ENCODE measurements around the gene MAP1LC3A.

Gene MAP1LC3A

DNA sequence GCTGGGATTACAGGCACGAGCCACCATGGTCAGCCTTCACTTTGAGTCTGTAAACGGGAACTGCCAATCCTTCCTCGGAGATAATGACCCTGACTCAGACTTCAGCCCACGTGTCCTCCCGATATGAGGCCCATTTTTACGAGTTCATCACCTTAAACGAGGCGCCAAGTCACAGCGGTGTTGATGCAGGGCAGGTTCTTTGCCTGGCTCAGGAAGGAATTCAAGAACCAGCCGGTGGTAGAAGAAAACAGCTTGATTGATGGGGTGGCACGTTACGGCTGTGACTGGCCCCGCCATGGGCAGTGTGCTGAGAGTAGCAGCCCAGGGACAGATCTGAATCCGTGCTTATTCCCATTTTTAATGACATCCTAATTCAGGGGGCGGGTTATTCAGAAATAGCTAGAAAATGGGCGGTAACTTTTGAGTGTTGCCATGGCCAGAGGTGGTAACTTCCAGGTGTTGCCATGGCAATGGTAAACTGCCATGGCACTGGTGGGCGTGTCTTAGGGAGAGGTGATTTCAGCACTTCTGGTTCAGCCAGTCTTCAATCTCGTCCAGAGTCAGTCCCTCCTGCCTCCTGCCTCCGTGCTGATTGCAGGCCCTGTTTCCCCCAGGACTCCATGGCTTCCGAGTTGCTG, 9.1 kb upstream of the MAP1LC3A start:
- no peak overlapping the region for H3K4me3 ChIP-seq (ENCODE audit: low read depth, low read length)

DNA sequence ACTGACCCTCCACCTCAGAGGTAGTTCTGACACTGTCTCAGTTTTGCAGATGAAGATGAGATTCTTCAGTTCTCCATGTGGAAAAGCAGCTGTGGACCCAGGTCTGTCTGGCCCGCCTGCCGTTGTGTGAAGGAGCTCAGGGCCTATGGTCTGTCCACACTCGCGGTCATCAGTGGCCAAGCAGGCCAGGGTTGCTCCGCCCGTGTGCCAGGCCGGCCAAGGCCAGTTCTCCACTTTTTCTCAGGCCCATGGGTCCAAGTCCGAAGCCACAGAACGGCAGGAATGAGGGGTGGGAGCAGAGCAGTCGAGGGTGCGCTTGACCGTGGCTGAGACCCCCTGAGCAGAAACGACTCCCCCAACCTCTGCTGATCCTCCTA, 8.6 kb upstream of the MAP1LC3A start:
- H3K4me3 ChIP-seq (ENCODE audit: low read depth, low read length), result no peak overlapping the region
- no peaks in the 10 kb centered on the region for H3K27me3 ChIP-seq
- H3K9me3 ChIP-seq, result no peaks in the 10 kb centered on the region
- no peak for DNase-seq
- H3K36me3 ChIP-seq, result no peaks in the 10 kb centered on the region
- no peaks in the 10 kb centered on the region for H3K4me1 ChIP-seq
- TF ChIP-seq, protein P1, sequence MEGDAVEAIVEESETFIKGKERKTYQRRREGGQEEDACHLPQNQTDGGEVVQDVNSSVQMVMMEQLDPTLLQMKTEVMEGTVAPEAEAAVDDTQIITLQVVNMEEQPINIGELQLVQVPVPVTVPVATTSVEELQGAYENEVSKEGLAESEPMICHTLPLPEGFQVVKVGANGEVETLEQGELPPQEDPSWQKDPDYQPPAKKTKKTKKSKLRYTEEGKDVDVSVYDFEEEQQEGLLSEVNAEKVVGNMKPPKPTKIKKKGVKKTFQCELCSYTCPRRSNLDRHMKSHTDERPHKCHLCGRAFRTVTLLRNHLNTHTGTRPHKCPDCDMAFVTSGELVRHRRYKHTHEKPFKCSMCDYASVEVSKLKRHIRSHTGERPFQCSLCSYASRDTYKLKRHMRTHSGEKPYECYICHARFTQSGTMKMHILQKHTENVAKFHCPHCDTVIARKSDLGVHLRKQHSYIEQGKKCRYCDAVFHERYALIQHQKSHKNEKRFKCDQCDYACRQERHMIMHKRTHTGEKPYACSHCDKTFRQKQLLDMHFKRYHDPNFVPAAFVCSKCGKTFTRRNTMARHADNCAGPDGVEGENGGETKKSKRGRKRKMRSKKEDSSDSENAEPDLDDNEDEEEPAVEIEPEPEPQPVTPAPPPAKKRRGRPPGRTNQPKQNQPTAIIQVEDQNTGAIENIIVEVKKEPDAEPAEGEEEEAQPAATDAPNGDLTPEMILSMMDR (IDR thresholded peaks at IDR 0.05; ENCODE audit: low read depth, low read length), result no peak

More for the DNA sequence above, 9.1 kb upstream of the MAP1LC3A start:
- H3K9me3 ChIP-seq, result no peaks in the 10 kb centered on the region
- DNase-seq, result no peak
- H3K4me1 ChIP-seq, result no peaks in the 10 kb centered on the region
- H3K27me3 ChIP-seq, result no peaks in the 10 kb centered on the region
- TF ChIP-seq, protein P1 (IDR thresholded peaks at IDR 0.05; ENCODE audit: low read depth, low read length), result no peak
- H3K36me3 ChIP-seq, result no peaks in the 10 kb centered on the region

DNA sequence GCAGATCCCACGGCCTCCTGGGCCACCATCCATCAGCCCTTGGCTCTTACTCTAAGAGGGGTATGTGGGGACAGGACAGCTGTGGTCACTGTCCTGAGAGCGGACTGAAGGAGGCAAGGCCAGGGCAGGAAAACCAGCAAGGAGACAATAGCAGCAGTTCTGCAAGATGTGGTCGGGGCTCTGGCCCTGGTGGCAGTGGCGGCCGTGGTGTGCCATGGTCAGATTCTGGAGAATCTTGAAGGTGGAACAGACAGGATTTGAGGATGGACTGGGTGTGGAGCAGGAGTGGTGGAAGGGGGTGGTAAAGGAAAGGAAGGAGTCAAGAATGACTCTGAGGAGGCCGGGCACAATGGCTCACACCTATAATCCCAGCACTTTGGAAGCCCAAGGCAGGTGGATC, 5.9 kb upstream of the MAP1LC3A start:
- no peak overlapping the region for H3K4me3 ChIP-seq (ENCODE audit: low read depth, low read length)
- TF ChIP-seq, protein P1 (IDR thresholded peaks at IDR 0.05; ENCODE audit: low read depth, low read length), result no peak
- no peak for DNase-seq
- H3K9me3 ChIP-seq, result no peaks in the 10 kb centered on the region
- H3K4me1 ChIP-seq, result no peaks in the 10 kb centered on the region
- H3K36me3 ChIP-seq, result no peaks in the 10 kb centered on the region
- H3K27me3 ChIP-seq, result no peaks in the 10 kb centered on the region

DNA sequence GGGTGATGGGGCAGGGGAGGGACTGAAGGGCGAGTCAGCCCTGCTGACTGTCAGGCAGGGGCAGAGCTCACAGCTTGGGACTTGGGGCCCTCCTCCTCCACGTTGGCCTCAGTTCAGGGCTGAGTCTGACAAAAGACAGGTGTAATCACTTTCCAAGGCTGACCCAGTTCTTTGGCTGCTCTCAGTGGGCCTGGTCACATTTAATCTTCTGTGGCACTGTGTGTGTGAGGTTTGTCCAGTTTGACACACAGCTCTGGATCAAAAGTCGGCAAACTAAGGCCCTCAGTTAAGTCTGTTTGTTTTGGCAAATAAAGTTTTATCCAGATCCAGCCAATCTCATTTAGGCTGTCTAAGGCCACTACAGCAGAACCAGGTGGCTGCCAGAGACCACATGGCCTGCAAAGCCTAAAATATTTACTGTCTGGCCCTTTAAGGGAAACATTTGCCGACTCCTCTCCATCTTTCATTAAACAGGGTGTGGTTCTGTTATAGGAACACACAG, 5.1 kb upstream of the MAP1LC3A start:
- H3K36me3 ChIP-seq, result no peaks in the 10 kb centered on the region
- H3K4me1 ChIP-seq, result no peaks in the 10 kb centered on the region
- no peaks in the 10 kb centered on the region for H3K9me3 ChIP-seq
- no peak overlapping the region for H3K4me3 ChIP-seq (ENCODE audit: low read depth, low read length)
- H3K27me3 ChIP-seq, result no peaks in the 10 kb centered on the region
- no peak for DNase-seq
- TF ChIP-seq, protein P1 (IDR thresholded peaks at IDR 0.05; ENCODE audit: low read depth, low read length), result no peak

DNA sequence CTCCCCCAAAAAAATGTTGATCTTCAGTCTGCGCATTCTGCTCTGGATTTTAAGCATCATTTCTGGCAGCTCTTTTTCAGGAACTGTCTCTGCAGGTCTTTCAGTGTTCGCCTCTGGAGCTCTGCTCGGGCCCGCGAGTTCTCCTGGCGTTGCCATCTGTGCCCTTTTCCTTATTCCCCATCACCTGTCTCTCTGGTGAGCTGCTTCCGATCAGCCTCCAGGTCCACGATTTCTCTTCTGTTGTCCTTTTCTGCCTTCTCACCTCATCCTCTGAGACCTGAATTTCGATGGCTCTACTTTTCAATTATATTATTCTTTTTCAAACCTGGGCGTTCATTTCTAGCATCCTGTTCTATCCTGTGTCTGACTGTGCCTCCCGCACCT, 590 bp upstream of the MAP1LC3A start:
- no peaks in the 10 kb centered on the region for H3K27me3 ChIP-seq
- no peaks in the 10 kb centered on the region for H3K9me3 ChIP-seq
- no peaks in the 10 kb centered on the region for H3K36me3 ChIP-seq
- TF ChIP-seq, protein P1 (IDR thresholded peaks at IDR 0.05; ENCODE audit: low read depth, low read length), result no peak
- H3K4me3 ChIP-seq (ENCODE audit: low read depth, low read length), result peak overlapping the region; percentile 87
- H3K4me1 ChIP-seq, result no peaks in the 10 kb centered on the region
- no peak for DNase-seq

DNA sequence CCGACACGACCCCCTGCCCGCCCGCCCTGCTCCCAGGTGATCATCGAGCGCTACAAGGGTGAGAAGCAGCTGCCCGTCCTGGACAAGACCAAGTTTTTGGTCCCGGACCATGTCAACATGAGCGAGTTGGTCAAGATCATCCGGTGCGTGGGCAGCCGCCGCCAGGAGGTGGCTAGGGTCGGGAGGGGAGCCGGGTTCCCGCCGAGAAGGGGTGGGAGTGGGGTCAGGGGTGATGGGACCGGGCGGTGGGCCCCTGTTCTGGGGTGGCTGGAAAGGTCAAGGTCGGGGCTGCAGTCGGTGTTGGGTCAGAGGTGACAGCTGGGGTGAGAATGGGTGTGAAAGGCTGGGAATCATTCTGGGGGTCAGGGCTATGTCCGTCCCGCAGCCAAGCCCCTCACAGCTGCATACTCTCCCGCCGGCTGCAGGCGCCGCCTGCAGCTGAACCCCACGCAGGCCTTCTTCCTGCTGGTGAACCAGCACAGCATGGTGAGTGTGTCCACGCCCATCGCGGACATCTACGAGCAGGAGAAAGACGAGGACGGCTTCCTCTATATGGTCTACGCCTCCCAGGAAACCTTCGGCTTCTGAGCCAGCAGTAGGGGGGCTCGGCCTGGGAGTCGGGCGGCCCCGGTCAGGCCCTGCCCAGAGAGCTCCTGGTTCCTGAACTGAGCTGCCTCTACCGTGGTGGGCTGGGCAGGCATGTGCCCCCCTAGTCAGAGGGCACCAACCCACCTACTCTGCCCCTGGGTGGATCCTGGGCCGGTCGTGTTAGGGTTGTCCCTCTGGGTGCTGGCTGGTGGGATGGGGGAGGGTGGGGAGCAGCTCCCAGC, 1.0 kb downstream of the MAP1LC3A start:
- DNase-seq, result no peak
- Histone ChIP-seq H3K4me3 (ENCODE audit: low read depth, low read length) (no peak overlapping the region), H3K36me3 (no peaks in the 10 kb centered on the region), H3K27me3 (no peaks in the 10 kb centered on the region), H3K9me3 (no peaks in the 10 kb centered on the region), H3K4me1 (no peaks in the 10 kb centered on the region)
- TF ChIP-seq, protein P1 (IDR thresholded peaks at IDR 0.05; ENCODE audit: low read depth, low read length), result no peak
